GM12873 (cell line): ENCODE results near the gene OAF.

Experiments used
- CTCF ChIP-seq: IDR thresholded peaks from 2 replicates; pipeline ENCODE4 v1.5.1; 2012; ENCODE audit warnings: low read depth, mild to moderate bottlenecking, moderate library complexity, low read length, control low read depth; ENCODE audit not compliant: insufficient read depth; ENCODE audit errors: missing control alignments

Gene OAF

GRCh38 chr11:120184946-120185705, 25.7 kb upstream of the OAF start:
- no peak for TF ChIP-seq CTCF

- TF ChIP-seq CTCF, result no peak
Observed at GRCh38 chr11:120185706-120186455, 25.0 kb upstream of the OAF start.

GRCh38 chr11:120186456-120186773, 24.4 kb upstream of the OAF start:
- no peak for TF ChIP-seq CTCF

- TF ChIP-seq CTCF, result no peak
Observed at GRCh38 chr11:120186774-120187591, 23.8 kb upstream of the OAF start.

GRCh38 chr11:120188371-120188770, 22.5 kb upstream of the OAF start:
- no peak for TF ChIP-seq CTCF

GRCh38 chr11:120188811-120189455, 21.9 kb upstream of the OAF start:
- no peak for TF ChIP-seq CTCF
